Suppressor macrophage treated with lipopolysaccharide for 4 hours (primary cell): ENCODE measurements around the gene HRC.
"Not testable (repeated sequence)": the region's sequence is repeated elsewhere in the genome, so short reads cannot be mapped to it uniquely, and the experiment has no call there.

ENCODE experiments used
- DNase-seq: peaks from one replicate; pipeline ENCODE4 v3.0.0-alpha.2; 2020

HRC gene, protein sequence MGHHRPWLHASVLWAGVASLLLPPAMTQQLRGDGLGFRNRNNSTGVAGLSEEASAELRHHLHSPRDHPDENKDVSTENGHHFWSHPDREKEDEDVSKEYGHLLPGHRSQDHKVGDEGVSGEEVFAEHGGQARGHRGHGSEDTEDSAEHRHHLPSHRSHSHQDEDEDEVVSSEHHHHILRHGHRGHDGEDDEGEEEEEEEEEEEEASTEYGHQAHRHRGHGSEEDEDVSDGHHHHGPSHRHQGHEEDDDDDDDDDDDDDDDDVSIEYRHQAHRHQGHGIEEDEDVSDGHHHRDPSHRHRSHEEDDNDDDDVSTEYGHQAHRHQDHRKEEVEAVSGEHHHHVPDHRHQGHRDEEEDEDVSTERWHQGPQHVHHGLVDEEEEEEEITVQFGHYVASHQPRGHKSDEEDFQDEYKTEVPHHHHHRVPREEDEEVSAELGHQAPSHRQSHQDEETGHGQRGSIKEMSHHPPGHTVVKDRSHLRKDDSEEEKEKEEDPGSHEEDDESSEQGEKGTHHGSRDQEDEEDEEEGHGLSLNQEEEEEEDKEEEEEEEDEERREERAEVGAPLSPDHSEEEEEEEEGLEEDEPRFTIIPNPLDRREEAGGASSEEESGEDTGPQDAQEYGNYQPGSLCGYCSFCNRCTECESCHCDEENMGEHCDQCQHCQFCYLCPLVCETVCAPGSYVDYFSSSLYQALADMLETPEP

GRCh38 chr19:49155005-49155819, at the start of gene HRC:
HRC (minus strand) TSS chr19:49155396; CDS start chr19:49155237, 159 bp downstream.
- DNase-seq = no peak

DNA sequence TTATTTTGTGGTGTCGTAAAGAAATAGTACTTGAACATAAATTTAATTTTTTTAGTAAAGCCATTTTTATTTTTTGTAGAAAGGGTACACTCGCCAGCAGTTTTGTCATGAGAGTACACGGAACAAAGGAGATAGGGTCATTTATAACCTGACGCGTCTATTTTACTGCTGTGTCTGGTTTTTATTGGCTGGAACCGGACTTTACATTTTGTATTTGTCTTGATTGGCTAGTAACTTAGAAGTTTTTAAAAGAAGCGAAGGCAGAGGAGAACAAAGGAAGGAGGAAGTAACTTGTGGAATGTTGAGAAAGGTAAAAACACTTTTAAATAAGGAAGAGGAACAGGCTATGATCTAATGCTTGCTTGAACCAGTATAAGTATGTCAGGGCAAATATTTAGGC, 45.8 kb upstream of the HRC start:
- no peak for DNase-seq

- DNase-seq = no peak
These were observed 45.2 kb upstream of the HRC start for GRCh38 chr19:49200238-49200862.

DNA sequence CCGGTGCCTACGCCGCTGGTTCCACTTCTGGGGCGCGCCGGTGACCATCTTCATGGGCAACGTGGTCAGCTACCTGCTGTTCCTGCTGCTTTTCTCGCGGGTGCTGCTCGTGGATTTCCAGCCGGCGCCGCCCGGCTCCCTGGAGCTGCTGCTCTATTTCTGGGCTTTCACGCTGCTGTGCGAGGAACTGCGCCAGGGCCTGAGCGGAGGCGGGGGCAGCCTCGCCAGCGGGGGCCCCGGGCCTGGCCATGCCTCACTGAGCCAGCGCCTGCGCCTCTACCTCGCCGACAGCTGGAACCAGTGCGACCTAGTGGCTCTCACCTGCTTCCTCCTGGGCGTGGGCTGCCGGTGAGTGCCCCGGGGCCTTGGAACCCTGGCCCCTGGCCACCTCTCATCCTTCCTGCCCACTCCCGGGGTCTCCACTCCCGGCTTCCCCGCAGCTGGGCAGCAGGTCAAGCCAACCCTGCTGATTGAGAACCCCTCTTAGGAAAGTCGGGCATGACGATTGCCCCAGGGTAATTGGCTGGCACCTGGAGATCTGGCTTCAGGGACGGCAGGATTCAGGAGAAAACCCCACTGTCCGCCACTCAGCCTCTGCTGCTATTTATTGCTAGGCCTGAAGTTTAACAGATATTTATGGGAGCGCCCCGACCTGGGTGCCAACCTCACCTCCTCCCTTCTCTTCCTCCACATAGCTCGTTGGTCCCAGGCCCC, 41.5 kb upstream of the HRC start:
- no peak for DNase-seq

DNA sequence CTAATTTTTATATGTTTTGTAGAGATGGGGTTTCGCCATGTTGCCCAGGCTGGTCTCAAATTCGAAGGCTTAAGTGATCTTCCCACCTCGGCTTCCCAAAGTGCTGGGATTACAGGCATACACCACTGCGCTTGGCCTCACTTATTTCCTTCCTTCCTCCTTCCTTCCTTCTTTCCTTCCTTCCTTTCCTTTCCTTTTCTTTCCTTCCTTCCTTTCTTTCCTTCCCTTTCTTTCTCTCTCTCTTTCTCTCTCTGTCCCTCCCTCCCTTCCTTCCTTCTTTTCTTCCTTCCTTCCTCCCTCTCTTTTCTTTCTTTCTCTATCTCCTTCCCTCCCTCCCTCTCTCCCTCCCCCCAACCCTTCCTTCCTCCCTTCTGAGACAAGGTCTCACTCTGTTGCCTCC, 39.2 kb upstream of the HRC start:
- DNase-seq = no peak

- no peak for DNase-seq
These were observed 38.7 kb upstream of the HRC start for GRCh38 chr19:49193822-49194394.

DNA sequence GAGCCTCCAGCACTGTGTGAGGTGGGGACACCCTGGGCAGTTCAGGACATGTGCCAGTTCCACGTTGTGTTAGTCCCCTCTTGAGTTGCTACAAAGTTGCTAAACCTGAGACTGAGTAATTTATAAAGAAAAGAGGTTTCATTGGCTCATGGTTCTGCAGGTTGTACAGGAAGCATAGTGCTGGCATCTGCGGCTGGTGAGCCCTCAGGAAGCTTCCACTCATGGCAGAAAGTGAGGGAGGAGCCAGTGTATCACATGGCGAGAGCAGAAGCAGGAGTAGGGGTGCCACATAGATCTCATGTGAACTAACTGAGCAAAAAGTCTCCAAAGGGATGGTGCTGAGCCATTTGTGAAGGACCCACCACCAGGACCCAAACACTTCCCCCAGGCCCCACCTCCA, 35.6 kb upstream of the HRC start:
- DNase-seq = no peak

- DNase-seq = no peak
These were observed 34.1 kb upstream of the HRC start for GRCh38 chr19:49189259-49189658.

DNA sequence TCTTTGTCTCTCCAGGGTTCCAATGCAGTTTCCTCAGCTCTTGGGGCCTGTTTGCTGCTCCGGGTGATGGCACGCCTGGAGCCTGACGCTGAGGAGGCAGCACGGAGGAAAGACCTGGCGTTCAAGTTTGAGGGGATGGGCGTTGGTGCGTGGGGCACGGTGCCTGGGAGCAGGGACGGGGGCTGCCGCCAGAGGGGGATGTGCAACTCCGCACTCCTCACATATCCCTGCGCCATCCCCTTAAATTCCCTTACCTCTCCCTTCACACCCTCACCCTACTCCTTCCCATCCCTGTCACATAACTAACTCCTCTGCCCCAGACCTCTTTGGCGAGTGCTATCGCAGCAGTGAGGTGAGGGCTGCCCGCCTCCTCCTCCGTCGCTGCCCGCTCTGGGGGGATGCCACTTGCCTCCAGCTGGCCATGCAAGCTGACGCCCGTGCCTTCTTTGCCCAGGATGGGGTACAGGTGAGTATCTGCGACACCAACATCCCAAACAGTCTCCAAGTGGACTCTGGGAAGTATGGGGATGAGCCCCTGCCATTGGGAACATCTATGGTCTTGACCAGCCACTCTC, 33.5 kb upstream of the HRC start:
- no peak for DNase-seq

DNA sequence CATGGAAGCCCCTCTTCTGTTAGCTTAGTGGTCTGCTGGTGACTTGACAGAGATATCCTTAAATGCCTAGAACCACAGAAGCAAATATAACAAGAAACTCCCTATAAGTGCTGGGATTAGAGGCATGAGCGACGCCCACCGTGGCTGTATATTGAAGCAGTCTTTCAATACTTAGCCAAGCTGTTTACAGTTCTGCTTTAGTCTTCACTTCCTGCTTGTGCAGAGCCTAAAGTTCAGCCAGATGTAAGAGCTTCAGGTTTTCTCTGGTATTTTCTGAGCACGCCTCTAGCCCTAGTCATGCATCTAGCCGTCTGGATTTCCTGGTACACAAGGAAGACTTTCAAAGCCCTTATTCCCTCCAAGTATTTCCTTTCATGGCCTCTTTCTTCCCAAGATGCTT, 30.9 kb upstream of the HRC start:
- DNase-seq = no peak

DNA sequence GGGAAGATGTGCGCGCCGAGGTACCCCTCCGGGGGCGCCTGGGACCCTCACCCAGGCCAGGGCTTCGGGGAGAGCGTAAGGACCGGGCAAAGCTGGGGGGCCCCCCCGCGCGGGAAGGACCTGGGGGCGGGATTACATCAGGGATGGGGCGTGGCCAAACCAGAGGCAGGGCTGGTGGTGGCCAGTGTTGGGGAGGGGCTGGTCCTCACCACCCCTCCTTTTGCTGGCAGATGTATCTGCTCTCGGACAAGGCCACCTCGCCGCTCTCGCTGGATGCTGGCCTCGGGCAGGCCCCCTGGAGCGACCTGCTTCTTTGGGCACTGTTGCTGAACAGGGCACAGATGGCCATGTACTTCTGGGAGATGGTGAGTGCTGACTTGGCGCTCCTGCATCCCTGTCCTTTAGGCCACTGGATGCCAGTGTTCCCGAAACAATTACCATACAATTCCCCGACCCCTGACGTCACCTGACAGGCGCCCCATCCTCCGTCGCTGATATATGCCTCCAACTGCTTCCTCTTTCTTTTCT, 27.7 kb upstream of the HRC start:
- no peak for DNase-seq

DNA sequence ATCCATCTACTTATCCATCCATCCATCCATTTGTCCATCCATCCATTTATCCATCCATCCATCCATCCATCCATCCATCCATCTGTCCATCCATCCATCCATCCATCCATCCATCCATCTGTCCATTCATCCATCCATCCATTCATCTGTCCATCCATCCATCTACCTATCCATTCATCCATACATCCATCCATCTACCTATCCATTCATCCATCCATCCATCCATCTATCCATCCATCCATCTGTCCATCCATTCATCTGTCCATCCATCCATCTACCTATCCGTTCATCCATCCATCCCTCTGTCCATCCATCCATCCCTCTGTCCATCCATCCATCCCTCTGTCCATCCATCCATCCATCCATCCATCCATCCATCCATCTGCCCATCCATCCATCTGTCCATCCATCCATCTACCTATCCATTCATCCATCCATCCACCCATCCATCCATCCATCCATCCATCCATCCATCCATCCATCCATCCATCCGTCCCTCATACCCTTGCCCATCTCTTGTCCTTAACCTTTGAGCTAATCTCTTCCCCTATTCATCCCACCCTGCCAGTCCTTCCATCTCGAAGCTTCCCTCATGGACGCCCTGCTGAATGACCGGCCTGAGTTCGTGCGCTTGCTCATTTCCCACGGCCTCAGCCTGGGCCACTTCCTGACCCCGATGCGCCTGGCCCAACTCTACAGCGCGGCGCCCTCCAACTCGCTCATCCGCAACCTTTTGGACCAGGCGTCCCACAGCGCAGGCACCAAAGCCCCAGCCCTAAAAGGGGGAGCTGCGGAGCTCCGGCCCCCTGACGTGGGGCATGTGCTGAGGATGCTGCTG, 27.0 kb upstream of the HRC start:
- not testable (repeated sequence) for DNase-seq

DNA sequence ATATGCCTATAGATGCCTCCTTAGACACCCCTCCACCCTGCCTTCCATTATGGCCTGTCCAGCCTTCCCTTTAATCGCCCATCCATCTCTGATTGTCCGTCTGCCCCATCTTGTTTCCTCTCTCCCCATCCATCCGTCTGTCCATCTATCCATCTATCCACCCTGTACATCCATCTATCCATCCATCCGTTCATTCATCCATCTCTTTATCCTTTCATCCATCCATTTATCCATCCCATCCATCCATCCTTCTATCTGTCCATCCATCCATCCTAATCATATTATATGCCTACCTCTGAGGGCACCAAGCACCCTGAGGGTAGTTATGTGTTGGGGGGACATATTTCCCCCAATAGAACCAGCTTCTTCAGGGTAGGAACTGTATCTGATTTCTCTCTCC, 25.5 kb upstream of the HRC start:
- DNase-seq = no peak

GRCh38 chr19:49173198-49173597, 18.0 kb upstream of the HRC start:
- DNase-seq = no peak

DNA sequence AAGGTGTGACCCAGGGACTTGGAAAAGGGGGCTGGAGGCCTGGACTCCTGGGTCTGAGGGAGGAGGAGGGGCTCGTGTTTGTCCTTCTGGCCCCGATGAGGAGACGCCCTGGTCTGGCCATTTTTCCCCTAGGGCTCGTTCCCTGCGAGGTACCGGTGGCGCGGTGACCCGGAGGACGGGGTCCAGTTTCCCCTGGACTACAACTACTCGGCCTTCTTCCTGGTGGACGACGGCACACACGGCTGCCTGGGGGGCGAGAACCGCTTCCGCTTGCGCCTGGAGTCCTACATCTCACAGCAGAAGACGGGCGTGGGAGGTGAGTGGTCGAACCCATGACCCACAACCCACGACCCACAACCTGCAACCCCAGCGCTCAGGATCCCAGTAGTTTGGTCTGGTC, 13.2 kb upstream of the HRC start:
- DNase-seq = no peak

DNA sequence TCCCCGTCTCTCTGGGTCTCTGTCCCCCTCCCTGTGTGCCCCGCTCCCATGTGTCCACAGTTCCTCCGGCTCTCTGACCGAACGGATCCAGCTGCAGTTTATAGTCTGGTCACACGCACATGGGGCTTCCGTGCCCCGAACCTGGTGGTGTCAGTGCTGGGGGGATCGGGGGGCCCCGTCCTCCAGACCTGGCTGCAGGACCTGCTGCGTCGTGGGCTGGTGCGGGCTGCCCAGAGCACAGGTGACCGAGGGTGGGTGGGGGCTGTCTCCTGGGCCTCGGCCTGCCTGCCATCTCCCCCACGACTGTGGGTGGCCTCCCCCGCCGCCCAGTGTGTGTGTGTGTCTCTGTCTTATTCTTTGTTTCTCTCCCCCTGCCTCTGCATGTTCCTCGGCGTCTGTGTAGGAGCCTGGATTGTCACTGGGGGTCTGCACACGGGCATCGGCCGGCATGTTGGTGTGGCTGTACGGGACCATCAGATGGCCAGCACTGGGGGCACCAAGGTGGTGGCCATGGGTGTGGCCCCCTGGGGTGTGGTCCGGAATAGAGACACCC, 12.7 kb upstream of the HRC start:
- no peak for DNase-seq

- DNase-seq = no peak
These were observed 10.7 kb upstream of the HRC start for GRCh38 chr19:49165865-49166301.

GRCh38 chr19:49165111-49165750, 10.0 kb upstream of the HRC start:
- no peak for DNase-seq

GRCh38 chr19:49161987-49162386, 6.8 kb upstream of the HRC start:
- DNase-seq = no peak
